ENCODE measurements around the gene KLHL40.

KLHL40 gene

GRCh38 chr3:42670670-42671069, 14.7 kb upstream of the KLHL40 start:
- no peak for DNase-seq

DNA sequence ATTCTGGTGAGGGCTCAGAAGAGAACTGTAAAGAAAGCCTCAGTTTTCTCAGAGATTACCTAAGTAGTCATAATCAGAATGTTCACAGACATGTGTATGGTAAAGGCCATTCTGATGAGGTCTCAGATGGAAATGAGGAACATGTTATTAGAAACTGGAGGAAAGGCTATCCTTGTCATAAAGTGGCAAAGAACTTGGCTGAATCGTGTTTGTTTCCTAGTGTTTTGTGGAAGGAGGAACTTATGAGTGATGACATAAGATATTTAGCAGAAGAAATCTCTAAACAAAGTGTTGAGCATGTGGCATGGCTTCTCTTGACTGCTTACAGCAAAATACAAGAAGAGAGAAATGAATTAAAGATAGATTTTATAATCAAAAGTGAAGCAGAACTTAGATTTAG, 12.8 kb upstream of the KLHL40 start:
- DNase-seq = no peak

DNA sequence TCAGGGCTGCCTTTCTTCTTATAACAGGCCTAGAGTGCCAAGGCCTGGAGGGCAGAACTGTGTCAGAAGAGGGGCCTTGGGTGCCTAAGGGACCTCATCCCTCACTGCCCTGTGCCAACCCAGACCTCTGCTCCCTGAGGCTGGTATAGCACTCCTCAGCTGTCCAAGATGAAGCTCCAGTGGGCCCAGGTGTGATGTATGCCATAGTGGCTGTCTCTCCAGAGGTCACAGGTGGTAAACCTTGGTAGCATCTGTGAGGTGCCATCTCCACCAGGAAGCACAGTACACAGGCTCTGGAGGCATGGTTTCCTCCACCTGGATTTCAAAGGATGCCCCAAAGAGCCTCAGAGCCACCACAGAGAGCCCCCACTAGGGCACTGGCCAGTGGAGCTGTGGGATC, 12.3 kb upstream of the KLHL40 start:
- no peak for DNase-seq

DNA sequence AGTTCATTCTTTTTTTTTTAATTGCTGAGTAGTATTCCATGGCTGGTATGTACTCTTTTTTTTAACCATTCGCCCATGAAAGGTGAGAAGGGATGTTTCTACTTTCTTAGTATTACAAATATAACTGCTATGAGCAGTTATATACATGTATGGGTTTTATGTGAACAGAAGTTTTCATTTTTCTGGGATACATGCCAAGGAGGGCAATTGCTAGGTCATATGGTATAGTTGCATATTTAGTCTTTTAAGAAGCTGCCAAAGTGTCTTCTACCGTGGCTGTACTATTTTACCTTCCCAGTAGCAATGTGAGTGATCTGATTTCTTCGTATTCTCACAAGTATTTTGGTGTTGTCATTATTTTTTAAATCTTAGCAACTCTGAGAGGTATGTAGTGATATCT, 11.2 kb upstream of the KLHL40 start:
- DNase-seq = no peak

DNA sequence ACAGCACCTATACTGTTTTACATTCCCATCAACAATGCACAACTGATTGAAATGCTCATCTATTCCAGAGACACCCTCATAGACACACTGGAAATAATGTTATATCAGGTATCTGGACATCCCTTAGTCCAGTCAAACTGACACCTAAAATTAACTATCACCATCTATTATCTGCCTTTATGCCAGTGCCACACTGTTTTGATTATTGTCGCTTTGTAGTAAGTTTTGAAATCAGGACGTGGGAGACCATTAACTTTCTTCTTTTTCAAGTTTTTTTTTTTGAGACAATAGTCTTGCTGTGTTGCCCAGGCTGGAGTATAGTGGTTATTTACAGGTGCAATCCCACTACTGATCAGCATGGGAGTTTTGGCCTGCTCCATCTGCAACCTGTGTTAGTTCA, 9.4 kb upstream of the KLHL40 start:
- no peak for DNase-seq

GRCh38 chr3:42678447-42678846, 6.9 kb upstream of the KLHL40 start:
- no peak for DNase-seq

GRCh38 chr3:42680271-42680670, 5.1 kb upstream of the KLHL40 start:
- DNase-seq = no peak

- DNase-seq = no peak
Measured at GRCh38 chr3:42680806-42681205, 4.5 kb upstream of the KLHL40 start.

GRCh38 chr3:42681361-42682038, 3.8 kb upstream of the KLHL40 start:
- DNase-seq = no peak

GRCh38 chr3:42682301-42683070, 2.9 kb upstream of the KLHL40 start:
- DNase-seq = no peak

GRCh38 chr3:42683875-42684598, 1.3 kb upstream of the KLHL40 start:
- no peak for DNase-seq

DNA sequence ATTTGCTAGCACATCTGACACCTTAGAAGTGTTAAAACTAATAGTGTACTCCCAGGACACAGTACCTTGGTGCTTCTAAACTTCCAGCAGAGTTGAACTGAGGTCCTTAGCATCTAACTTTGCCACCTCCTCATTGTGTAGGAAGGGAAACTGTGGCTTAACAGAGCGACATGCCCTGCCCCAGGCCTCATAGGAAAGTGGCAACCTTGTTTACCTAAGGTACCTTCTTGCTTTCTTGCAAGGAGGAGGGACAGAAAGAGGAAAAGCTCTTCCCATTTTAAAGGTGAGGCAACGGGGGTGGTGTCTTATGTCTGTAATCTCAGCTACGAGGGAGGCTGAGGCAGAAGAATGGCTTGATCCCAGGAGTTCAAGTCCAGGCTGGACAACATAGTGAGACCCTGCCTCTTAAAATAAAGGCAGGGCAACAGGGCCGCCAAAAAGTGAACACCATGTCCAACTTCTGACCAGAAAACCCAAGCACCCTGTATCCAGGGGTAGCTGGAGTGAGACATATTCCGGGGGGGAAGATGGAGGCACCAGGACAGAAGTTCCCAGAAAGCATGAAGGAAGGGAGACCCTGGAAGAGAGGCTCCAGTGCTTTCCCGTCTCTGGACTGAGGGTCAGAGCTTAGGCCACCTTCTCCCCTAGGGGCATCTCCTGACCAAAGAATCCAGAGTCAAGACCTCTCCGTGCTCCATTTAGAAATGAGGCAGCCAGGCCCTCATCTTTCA, 540 bp upstream of the KLHL40 start:
- DNase-seq = no peak

- no peak for DNase-seq
Measured at GRCh38 chr3:42685891-42686820, 819 bp downstream of the KLHL40 start.

- no peak for DNase-seq
Measured at GRCh38 chr3:42686832-42687650, 1.7 kb downstream of the KLHL40 start.

GRCh38 chr3:42688016-42688415, 2.7 kb downstream of the KLHL40 start:
- DNase-seq = no peak

DNA sequence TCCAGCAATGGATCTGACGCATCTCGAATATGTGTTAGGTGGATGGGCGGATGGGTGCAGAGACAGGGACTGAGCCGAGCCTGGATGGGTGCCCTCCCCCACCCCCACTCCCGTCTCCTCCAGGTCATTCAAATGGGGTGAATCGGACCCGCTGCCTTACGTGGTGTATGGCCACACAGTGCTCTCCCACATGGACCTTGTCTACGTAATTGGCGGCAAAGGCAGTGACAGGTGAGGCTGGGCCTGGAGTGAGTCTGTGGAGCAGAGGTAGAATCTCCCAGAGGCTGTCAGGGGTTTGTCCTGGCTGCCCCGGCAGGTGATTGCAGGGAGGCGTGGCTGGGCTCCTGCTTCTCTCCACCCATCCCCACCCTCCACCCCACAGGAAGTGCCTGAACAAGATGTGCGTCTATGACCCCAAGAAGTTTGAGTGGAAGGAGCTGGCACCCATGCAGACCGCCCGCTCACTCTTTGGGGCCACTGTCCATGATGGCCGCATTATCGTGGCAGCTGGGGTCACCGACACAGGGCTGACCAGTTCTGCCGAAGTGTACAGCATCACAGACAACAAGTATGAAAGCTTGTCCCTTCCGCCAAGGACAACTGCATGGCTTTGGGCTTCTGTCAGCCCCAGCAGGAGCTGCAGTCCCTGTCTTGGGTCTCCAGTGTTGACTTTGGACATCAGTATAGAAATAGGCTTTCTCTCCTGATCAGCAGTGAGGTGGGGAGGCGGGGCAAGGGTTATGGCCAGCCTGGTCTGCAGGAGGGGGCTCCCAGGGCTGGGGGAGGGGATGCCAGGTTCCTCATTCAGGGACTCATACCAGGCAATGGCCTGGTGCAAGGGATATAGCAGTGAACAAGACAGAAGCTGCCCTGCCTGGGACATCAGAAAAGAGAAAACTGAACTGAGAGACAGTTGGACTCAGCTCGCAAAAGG, 3.4 kb downstream of the KLHL40 start:
- DNase-seq = no peak

DNA sequence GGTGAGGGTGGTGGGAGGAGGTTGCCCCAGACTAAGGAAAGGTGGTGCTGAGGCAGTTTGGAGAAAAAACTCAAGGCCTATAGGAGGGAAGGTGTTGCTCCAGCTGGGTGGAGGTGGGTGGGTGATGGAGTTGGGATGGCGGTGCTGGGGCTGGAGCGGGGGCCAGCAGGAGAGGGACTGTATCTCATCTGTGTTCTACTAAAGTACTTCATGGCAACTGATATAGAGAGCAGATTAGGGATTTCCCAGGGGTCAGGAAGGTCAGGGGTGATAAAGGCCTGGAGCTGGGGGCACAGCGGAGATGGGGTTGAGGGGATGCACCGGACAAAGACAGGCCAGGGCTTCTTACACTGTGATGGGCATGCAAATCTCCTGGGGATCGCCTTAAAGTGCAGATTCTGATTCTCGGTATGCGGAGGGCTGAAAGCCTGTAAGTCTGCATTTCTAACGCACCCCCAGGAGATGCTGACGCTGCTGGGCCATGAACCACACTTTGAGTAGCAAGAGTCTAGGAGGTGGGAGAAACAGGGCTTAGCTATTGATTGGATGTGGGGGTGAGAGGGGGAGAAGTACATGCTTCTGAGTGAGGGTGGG, 4.2 kb downstream of the KLHL40 start:
- DNase-seq = no peak

DNA sequence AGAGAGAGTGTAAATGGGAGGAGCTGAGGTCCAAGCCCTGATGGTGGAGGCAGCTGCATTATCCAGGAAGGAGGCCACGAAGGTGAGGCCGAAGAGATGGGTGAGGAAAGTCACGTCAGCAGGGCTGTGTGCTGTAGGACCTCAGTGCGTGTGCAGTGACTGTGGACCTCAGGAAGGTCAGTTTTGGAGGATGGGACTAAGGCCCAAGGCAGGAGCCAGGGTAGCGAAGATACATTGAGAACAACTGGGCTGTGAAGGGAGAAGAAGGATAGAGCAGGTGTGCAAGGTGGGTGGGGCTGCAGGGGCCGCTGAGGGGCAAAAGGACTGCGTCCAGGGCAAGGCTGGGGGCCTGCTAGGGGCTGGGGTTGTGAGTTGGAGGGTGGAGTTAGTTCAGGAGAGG, 4.9 kb downstream of the KLHL40 start:
- no peak for DNase-seq
